ENCODE results near the gene SMIM13. TPM values are rescaled to one million over a fixed set of nuclear protein-coding genes. Genes with fewer than 3 reads are reported as not detected.

Gene SMIM13
- total and polyA plus RNA-seq, 2 of the 4 experiments (the other 2 are of a cell fraction): 5.4 to 10.0 TPM

- dilution Hi-C loops (cut with HindIII; ENCODE audit: low sequenced_read_pairs, unreplicated experiment): no loop called here
- in situ Hi-C loops (cut with MboI; ENCODE audit: low sequenced_read_pairs): loop anchor here (5.0 to 25.0 kb wide), 2 partner anchors 425 to 585 kb away; no protein-coding TSS in a partner anchor
- H2BK20ac ChIP-seq (ENCODE audit: low read depth, low read length): no peak overlapping the region
- no peak overlapping the region for H3K4me3 ChIP-seq (ENCODE audit: insufficient read depth, low read depth, low read length)
- no peak overlapping the region for H3K56ac ChIP-seq (ENCODE audit: extremely low read depth, insufficient read depth, low read length)
- H3K23ac ChIP-seq (ENCODE audit: low read depth, low read length): no peak overlapping the region
- no peak overlapping the region for H3K14ac ChIP-seq (replicated peaks; ENCODE audit: low read depth, low read length)
- H3K18ac ChIP-seq (ENCODE audit: low read depth, low read length): no peak overlapping the region
- H4K20me1 ChIP-seq (ENCODE audit: insufficient read depth, low read length): no peaks in the 10 kb centered on the region
- no peak overlapping the region for H2BK120ac ChIP-seq (ENCODE audit: low read depth, low read length)
- H3K9ac ChIP-seq (ENCODE audit: low read depth, low read length): no peak overlapping the region
- H2BK15ac ChIP-seq (ENCODE audit: low read depth, low read length): no peak overlapping the region
- H3K27ac ChIP-seq (ENCODE audit: insufficient read depth, low read length): no peak overlapping the region
- no peak overlapping the region for H3K4ac ChIP-seq (ENCODE audit: low read depth, low read length)
- no peak overlapping the region for H4K8ac ChIP-seq (ENCODE audit: low read depth in 2 of 2, low read length in 2 of 2)
- ChIA-PET POLR2A (ENCODE audit: unreplicated experiment) (no interaction called here), CTCF (interaction anchor here (0.6 kb wide), 1 partner anchor 1035 kb away, joined by 3 read pairs; no protein-coding TSS in a partner anchor)
- no TSS peak for BruUV-seq (replicated peaks)
- H4K91ac ChIP-seq (ENCODE audit: insufficient read depth, low read depth, low read length): no peak overlapping the region
- H3K27me3 ChIP-seq (ENCODE audit: control insufficient read depth, insufficient read depth, low read length): peaks cover 4% of the 10 kb centered on the region
- WGBS, 2 experiments (ENCODE audit: extremely low coverage in 2 of 2, insufficient read length in 1 of 2): no CpG with 5 or more reads among the region's 4 CpGs
- no peak overlapping the region for H2AK5ac ChIP-seq (ENCODE audit: low read depth, low read length)
- no peaks in the 10 kb centered on the region for H3K9me3 ChIP-seq (ENCODE audit: control insufficient read depth, insufficient read depth, low read length)
- H3K4me1 ChIP-seq (ENCODE audit: control insufficient read depth, insufficient read depth, low read length): no peaks in the 10 kb centered on the region
- intact Hi-C loops (cut with micrococcal nuclease): no loop called here
- no peak overlapping the region for H2AFZ ChIP-seq (replicated peaks; ENCODE audit: low read length, poor library complexity)
- H3K9me1 ChIP-seq (ENCODE audit: insufficient read depth, low read length): no peaks in the 10 kb centered on the region
- no peak overlapping the region for H2AK9ac ChIP-seq (replicated peaks; ENCODE audit: low read depth, low read length, poor library complexity)
- no peak overlapping the region for H4K5ac ChIP-seq (ENCODE audit: low read depth, low read length)
- ATAC-seq (ENCODE audit: low read depth) (no peak), DNase-seq (no peak)
- no peaks in the 10 kb centered on the region for H3K79me1 ChIP-seq (ENCODE audit: low read depth in 1 of 2, low read length in 2 of 2)
- TF ChIP-seq SMC3 (IDR thresholded peaks at IDR 0.05; ENCODE audit: low read depth, low read length) (no peak), POLR2A (IDR thresholded peaks at IDR 0.05; ENCODE audit: low read depth, low read length) (no peak), MXI1 (IDR thresholded peaks at IDR 0.05; ENCODE audit: borderline replicate concordance, low read depth, low read length) (no peak), CEBPB (IDR thresholded peaks at IDR 0.05; ENCODE audit: low read depth, low read length) (no peak), RFX5 (IDR thresholded peaks at IDR 0.05; ENCODE audit: low read depth, low read length) (no peak)
- no peaks in the 10 kb centered on the region for H3K36me3 ChIP-seq (ENCODE audit: control insufficient read depth, insufficient read depth, low read length)
- H3K4me2 ChIP-seq (ENCODE audit: low read depth, low read length): no peak overlapping the region
- H2BK5ac ChIP-seq (ENCODE audit: low read depth, low read length, poor library complexity, severe bottlenecking): no peak overlapping the region
Measured at GRCh38 chr6:11072101-11072500, 21.5 kb upstream of the SMIM13 start.
